Renal cortex interstitium (tissue), 11 donors: ENCODE measurements around the gene CDKAL1. TPM values are rescaled to one million over a fixed set of nuclear protein-coding genes. Genes with fewer than 3 reads are reported as not detected.
A peak's percentile ranks its signal among the peaks of the same experiment; 100 is the strongest.

Experiments used
- DNase-seq, 11 donors: peaks; one replicate each; pipeline ENCODE4 v3.0.0-alpha.2; 2013; ENCODE audit warnings: low read depth in 9 of 11, low spot score in 4 of 11; ENCODE audit errors: extremely low read depth in 1 of 11
- polyA plus RNA-seq, 3 donors: library from polyadenylated mRNA; unstranded; fragments of 120-200 nt; gene quantifications; one replicate each; pipeline ENCODE4 v1.2.1, GENCODE V29; 2013; ENCODE audit not compliant: insufficient read length in 3 of 3

CDKAL1 gene
- polyA plus RNA-seq, 3 donors, result 18.2 to 20.5 (median 20.5) TPM

DNA sequence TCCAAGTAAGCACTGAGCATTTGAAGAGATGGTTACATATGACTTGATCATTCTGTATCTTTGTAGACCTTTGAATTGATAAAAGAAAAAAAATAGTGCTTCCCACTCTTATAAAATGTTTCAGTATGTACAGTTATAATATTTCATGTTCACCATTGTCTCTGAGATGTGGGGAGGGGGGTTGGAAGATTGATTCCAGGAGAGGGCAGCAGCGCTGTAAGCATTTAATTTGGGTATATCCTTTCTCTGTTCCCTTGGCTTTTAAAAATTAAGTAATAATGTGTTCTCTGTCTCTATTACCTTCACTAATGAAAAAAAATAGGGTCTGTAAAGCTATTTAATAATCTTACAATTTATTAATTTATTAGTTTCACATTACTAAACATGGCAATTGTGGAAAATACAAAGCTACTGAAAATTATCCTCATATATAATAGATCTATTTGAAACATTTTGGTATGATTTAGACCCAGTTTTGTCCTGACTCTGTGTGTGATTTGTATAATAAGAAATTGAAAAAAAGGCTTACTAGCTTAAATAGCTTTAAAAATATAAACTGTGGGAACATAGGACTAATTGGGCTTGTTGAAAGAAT lies 341.2 kb downstream of the CDKAL1 start:
- DNase-seq, result peak in 1 of 11 donors; percentile 35

DNA sequence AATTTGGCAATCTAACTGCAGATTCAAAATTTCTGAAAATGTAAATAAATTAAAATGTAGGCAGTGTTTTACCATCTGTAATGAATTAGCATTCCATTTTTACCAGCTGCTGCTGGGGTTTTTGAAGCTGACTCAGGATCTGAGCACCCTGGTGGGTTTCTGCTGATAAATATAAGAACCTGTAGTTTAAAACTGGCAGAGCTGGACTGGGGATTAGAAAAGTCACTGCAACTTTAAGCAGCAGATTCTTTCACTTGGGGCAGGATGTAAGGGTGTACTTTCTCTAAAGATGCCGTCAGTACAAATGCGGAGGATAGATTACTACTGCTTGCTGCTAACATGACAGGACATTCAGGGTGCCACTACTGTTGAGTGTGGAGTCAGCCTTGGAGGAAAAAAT lies 341.8 kb downstream of the CDKAL1 start:
- no peak for DNase-seq

DNA sequence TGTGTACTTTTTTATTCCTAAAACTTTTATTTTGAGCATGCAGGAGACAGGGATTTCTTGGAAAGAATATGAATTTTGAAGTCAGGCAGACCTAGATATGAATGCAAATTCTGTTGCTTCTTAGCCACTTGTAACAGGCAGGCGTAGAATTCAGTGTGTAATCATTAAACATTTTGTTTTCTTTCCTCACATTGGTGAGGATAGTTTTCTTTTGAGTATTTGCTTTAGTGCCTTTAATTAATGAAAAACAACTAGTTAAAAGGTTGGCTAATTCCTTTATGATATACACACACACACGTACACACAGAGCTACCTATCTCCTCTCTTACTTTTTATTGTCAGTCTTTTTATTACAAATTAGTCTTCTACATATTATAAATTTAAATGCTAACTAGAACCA lies 342.3 kb downstream of the CDKAL1 start:
- DNase-seq, result no peak

DNA sequence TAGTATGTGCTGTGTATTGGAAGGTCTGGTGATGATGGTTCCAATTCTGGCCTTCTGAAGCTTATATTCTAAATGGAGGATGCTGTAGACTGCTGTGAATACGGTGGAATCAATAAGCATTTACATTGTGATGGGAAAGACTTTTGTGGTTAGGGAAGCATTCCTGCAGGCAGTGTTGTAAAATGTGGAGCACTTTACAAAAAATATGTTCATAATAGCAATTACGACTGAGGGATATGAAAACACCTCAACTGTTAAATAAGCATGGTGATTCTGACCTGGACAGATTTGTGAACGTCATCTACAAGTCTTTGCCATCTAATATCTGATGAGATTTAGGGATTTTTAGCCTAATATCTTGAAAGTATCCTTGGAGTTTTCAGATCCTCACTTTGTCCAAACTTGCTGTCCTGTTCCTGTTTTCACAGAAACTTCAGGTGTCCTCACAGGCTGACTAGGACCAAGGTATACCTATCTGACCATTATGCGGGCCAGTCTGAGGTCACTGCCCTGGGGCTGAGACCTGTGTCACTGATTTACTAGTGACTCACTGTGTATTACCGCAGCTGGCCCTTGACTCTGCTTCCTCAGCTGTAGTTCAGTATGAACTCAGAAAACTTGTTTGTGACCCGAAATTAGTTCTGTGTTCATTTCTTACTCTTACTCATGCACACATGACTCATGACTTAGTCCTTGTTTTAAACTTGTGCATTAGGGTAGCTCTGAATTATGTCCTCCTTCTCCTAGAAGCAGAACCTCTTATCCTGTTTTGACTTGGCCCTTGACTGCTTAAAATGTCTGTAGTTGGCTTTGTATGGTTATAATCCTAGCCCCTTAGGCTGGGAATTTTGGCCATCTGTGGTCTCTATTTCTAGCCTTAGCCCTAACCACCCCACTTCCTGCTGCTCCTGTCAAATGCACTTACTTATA lies 343.0 kb downstream of the CDKAL1 start:
- peak in 1 of 11 donors; percentile 29 for DNase-seq

DNA sequence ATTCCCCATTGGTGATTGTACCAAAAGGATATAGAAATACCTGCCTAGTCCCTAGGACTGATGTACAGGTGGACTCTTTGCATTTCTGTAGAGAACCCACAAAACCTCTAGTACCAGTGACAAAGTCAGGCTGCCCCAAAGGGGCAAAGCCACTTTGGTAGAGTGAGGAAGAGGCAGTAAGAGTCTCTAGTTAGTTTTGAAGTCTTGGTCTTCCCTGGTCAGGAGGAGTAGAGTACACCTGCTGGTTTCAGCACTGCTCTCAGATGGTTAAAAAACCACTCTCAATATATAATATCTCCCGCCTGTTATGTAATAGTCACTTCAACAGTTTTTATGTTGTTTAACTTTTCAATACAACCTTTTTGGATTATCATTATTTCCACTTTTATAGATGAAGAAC lies 344.9 kb downstream of the CDKAL1 start:
- no peak for DNase-seq

DNA sequence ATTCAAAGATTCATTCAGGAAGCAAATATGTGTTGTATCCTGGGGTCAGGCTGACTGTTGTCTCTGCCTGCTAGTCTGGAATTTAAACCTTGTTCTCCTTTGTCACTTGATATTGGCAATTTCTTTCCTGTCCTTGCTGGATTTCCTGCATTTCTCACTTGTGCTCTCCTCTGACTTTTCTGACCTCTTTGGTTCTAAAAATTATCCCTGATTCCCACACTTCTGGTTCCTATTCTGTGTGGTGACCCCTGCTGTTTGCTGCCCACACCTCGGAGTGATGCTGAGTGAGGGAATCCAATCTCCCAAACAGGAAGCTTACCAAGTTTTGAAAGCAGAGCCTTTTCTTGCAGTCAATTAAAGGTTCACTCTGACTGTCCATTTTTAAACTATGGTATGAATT lies 345.3 kb downstream of the CDKAL1 start:
- no peak for DNase-seq

DNA sequence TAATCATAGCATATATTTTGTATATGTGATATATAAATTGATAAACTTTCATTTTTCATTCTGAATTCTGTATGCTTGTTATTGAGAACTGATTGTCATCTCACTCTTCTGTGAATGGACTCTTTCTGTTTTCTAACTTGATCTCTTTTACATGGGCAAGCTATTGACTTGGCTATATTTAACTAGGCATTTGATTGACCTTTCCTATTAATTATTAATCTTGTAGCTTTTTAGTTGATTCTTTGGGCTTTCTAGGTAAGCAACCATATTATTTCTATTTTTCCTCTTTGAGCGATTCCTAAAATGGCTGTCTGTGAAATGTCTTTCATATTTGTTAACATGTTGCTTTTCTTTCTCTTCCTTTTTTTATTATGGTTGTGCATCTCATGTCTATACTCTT lies 347.1 kb downstream of the CDKAL1 start:
- no peak for DNase-seq

DNA sequence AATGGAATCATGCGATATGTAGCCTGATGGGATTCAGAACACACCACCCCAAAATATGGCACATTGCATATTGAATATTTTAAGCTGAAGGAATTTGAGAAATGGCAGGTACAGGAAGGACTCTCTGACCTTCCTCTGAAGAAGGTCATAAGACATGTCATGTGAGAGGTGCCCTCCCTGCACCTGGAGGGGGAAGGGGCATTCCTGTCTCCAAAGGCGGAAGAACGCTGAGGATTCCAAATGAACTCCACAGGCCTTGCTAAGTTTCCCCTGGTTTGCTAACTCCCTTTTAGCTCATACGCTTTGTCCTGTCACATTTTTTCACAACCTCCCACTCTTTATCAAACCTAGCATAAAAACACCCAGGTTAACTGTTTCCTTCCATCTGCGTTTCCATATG lies 347.8 kb downstream of the CDKAL1 start:
- DNase-seq, result no peak

DNA sequence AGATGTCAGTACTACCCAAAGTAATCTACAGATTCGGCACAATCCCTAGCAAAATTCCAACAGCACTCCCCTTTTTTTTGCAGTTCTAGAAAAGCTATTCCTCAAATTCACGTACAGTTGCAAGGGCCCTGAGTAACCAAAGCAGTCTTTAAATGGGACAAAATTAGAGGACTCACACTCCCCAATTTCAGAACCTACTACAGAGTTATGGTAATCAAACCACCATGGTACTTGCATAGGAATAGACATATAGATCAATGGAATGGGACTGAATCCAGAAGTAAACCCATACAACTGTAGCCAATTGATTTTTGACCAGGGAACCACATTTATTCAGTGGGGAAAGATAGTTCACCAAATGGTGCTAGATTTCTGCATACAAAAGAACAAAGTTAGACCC lies 350.8 kb downstream of the CDKAL1 start:
- no peak for DNase-seq

DNA sequence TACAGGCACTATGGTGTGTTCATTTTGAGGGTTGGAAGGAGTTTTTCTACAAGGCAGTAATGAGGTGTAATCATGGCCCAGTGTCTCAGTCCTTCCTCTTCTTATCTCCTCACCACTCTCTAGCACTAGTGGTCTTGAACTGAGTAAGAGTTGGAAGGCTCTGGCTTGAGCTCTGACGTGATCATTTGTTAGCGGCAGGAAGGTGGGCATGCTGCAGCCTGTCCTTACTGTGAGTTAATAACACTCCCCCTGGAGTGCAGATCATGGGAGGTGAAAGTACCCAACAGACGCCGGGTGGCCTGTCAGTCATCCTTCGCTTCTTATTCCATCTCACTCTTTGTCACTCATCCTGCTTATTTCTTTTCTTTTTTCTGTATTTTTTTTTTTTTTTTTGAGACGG lies 356.9 kb downstream of the CDKAL1 start:
- DNase-seq, result no peak

DNA sequence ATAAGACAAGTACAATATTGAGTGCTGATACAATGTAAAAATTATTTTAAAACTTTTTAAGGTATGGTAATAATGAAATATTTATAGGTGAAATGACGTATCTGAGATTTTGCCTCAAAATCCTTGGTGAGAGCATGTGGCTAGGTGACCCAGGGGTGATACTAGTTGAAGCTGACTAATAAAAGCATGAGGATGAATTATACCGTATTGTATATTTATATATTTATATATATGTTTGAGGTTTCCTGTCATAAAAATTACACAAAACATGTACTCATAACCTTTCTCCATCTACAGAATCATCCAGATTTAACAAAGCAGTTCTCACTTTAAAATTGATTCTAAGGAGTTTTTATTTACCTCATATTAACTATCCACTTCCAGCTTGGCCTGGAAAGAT lies 358.1 kb downstream of the CDKAL1 start:
- no peak for DNase-seq

DNA sequence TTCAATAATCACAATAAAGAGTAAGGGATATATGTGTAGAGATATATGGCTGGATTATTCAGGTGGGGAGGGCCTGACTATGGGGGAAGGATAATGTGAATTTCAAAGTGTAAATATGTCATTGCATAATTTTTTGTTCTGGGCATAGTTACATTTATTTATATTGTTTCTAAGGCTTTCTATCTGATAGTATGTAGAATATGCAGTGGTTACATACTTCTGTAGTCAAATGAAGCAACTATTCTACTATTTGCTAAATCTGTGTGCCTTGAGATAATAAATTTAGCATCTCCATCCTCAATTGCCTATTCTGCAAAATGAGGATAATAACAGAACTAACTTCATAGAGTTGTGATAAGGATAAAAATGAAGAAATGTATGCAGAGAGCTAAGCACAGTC lies 359.2 kb downstream of the CDKAL1 start:
- no peak for DNase-seq

DNA sequence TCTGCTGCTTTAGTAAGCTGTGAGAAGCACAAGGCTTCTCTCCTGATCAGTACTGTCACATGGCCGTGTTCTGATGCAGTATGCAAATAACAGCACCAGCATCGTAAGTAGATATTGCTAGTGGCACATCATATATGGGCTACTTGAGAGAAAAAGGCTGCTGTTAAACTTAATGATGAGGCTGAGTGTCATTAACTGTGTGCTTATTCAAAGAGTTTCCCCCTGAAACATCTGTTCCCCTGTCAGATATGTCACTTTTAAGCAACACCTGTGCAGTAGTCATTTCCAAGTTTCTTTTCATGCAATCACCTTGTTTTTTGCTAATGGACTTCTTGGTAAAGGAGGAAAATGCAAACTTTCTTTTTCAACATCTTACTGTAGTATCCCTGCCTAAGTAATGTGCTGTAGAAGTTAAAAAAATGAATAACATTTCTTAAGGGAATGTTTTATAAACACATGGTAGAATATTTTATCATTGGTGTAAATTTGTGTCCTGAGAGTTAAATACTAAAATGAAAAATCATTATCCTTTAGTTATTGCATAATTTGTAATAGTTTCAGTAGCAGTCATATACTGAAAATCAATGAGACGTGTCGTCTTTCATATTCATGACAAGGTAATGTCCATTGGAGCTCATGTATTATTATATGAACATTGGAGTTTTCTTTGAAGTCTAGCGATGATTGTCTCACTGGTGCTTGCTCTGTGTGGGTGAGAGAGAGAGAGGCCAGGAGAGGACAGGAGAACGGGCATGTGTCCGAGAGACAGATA lies 366.3 kb downstream of the CDKAL1 start:
- no peak for DNase-seq

DNA sequence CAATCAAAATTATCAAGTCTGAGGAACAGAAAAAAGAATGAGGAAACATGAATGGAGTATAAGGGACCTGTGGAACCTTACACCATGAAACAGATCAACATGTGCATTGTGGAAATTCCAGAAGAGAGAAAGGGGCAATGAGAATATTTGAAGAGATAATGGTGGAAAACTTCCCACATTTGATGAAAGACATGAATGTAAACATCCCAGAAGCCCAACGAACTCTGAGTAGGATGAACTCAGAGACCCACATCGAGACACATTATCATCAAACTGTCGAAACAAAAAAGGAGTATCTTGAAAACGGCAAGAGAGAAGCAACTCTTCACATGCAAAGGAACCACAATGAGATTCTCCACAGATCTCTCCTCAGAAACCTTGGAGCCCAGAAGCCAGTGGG lies 371.1 kb downstream of the CDKAL1 start:
- no peak for DNase-seq

DNA sequence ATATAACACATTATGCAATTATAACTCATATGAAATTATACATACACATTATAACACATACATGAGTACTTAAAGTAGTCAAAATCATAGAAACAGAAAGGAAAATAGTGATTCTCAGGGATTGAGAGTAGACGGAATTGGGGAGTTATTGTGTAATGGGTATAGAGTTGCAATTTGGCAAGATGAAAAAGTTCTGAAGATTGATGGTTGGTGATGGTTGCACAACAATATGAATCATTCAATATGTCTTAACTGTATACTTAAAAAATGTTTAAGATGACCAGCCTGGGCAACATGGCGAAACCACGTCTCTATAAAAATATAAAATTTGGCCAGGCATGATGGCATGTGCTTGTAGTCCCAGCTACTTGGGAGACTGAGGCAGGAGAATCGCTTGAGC lies 372.7 kb downstream of the CDKAL1 start:
- no peak for DNase-seq

DNA sequence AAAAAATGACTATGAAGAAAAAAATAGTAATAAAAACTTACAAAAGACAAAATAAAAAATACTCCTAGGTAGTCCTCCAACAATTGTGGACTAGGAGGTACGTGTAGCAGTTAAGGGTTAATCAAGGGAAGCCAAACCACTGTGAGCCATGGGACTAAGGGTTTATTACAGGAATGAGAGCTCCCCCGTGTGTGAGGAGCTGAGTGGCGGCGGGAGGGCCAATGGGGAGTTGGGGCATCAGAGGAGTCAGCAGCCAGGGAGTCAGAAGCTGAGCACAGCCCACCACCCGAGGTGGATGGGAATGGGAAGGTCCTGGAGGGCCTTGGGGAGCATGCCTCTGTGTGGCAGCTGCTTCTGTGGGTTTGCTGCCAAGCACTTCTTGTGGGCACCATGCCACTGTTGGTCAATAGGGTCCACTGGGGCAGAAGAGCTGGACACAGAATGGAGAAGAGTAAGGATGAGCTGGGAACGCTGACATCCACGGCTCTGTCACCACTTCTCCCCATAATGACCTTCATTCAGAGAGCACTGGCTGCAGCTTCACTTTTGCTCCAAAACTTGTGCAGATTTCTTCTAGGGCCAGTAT lies 373.3 kb downstream of the CDKAL1 start:
- DNase-seq, result no peak

DNA sequence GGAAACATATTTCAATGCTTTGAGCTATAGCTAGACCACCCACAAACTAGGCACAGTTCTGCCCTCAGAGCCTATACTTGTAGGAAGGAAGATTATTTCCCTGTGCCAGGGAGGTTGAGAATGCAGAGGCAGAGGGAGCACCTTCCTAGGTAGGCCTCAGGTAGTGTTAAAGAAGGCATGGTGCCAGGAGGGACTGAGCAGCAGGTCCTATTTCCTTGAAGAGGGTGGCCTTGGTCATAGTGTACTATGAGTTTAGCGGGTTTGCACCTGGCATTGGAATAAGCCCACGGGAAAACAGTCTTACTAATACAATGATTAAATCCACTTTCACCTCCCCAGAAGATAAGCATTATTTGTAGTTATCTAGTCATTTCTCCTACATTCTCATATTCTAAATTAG lies 375.4 kb downstream of the CDKAL1 start:
- DNase-seq, result no peak

DNA sequence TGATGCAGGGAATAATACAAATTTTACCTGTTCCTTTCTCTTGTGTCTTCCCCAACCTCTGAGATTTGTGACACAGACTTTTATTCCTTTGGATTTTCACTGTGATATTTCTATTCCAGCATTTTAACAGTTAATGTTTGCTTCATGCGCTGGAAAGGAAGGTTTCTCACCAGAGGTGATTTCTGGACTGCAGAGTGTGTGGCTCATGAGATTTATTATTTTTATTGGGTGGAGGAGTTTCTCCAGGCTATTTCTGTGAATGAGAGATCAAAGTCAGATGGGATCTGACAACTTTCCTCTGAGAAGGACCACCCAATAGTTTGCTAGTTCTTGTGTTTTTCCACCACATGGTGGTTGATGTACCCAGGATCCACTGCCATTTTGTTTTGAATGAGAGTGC lies 377.5 kb downstream of the CDKAL1 start:
- DNase-seq, result peak in 6 of 11 donors; percentile 6 to 43 (median 23)

DNA sequence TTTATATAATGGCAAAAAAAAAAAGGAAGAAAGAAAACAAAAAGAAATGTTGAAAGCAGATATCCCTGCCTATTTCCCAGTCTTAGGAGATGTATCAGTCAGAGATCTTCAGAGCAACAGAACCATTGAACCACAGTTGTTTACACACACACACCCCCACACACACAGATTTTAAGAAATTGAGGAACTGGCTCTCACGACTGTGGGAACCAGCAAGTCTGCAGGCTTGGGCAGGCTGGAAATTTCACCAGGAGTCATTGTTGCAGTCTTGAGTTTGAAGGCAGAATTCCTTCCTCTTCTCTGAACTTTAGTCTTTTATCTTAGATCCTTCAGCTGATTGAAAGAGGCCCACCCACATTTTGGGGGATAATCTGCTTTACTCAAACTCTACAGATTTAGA lies 380.9 kb downstream of the CDKAL1 start:
- DNase-seq, result no peak

DNA sequence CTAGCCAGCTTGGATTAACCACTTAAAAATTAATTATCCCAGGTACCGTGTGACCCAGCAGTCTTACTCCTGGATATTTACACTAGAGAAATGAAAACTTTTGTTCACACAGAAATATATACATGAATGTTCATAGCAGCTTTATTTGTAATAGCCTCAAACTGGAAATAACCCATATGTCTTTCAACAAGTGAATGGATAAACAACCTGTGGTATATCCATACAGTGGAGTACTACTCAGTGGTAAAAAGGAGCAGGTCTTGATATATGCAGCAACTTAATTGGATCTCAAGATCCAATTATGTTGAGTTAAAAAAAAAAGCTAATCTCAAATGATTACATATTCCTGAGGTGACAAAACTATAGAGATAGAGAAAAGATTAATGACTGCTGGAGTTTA lies 381.4 kb downstream of the CDKAL1 start:
- no peak for DNase-seq
